Measurements from ENCODE around the gene NT5DC4. TPM values are rescaled to one million over a fixed set of nuclear protein-coding genes. Genes with fewer than 3 reads are reported as not detected.

NT5DC4 gene
- total RNA-seq, 1 experiment from 2014 or later = 0.22 TPM

GRCh38 chr2:112750560-112750843 lies 29.7 kb downstream of the NT5DC4 start:
- Histone ChIP-seq H2AFZ (ENCODE audit: low read depth, low read length, poor library complexity, severe bottlenecking) (no peak overlapping the region), H3K9me2 (ENCODE audit: insufficient read depth) (no peaks in the 10 kb centered on the region), H3K4me1 (ENCODE audit: control insufficient read depth in 1 of 2, insufficient read depth in 2 of 2, low read length in 2 of 2) (no peaks in the 10 kb centered on the region), H3K4me2 (ENCODE audit: low read length) (no peak overlapping the region), H3K4me3 (replicated peaks in 1 of 2; ENCODE audit: low read depth in 1 of 2, low read length in 2 of 2) (no peak overlapping the region), H3K36me3 (ENCODE audit: control insufficient read depth in 1 of 2, insufficient read depth in 2 of 2, low read length in 2 of 2) (peaks cover 25 to 30% of the 10 kb centered on the region in 2 experiments), H3K27me3 (ENCODE audit: insufficient read depth, low read length) (no peaks in the 10 kb centered on the region), H3K9me3 (ENCODE audit: control insufficient read depth in 1 of 2, insufficient read depth in 1 of 2, low read depth in 1 of 2, low read length in 2 of 2) (no peaks in the 10 kb centered on the region), H3K9ac (ENCODE audit: low read length) (no peak overlapping the region), H3K79me2 (ENCODE audit: insufficient read depth, low read length) (peaks cover 33% of the 10 kb centered on the region), H4K20me1 (ENCODE audit: insufficient read depth) (no peaks in the 10 kb centered on the region), H3K27ac (ENCODE audit: low read depth, low read length) (no peak overlapping the region)
- ChIA-PET CTCF (interaction anchor here (1.3 to 5.8 kb wide), 4 partner anchors 9 to 191 kb away, joined by 3 to 86 read pairs (median 32); no protein-coding TSS in a partner anchor), POLR2A (no interaction called here), RAD21 (ENCODE audit: low non-redundant PET in 1 of 2, low total read pairs in 2 of 2, uncharacterized antibody in 2 of 2, unreplicated experiment in 2 of 2) (interaction anchor here in 1 of 2 experiments (1.4 to 2.5 kb wide), 2 partner anchors 191 to 208 kb away, joined by 4 to 9 read pairs; no protein-coding TSS in a partner anchor)
- ATAC-seq (no peak), DNase-seq (ENCODE audit: low read depth, low spot score) (no peak)
- BruUV-seq (replicated peaks) = no TSS peak
- TF ChIP-seq FOSL1 (IDR thresholded peaks at IDR 0.05; ENCODE audit: low read depth) (no peak), EGR1 (IDR thresholded peaks at IDR 0.05; ENCODE audit: low read depth) (no peak), CTCF (IDR thresholded peaks at IDR 0.05 in 2 of 3, conservative IDR thresholded peaks at IDR 0.05 in 1 of 3; ENCODE audit: borderline replicate concordance in 1 of 3, insufficient read depth in 1 of 3, low read depth in 2 of 3, low read length in 2 of 3) (no peak), TCF7L2 (IDR thresholded peaks at IDR 0.05; ENCODE audit: borderline replicate concordance, extremely low read depth, insufficient read depth, insufficient read length) (no peak), EZH2 (IDR thresholded peaks at IDR 0.05) (no peak), SRF (IDR thresholded peaks at IDR 0.05; ENCODE audit: low read depth) (no peak), JUND (IDR thresholded peaks at IDR 0.05) (no peak), SP1 (IDR thresholded peaks at IDR 0.05; ENCODE audit: low read depth) (no peak), ZFX (IDR thresholded peaks at IDR 0.05) (no peak), ELF1 (IDR thresholded peaks at IDR 0.05; ENCODE audit: borderline replicate concordance, low read depth) (no peak), MAX (IDR thresholded peaks at IDR 0.05) (no peak), POLR2AphosphoS5 (IDR thresholded peaks at IDR 0.05; ENCODE audit: low read depth, low read length) (no peak), ZBTB33 (IDR thresholded peaks at IDR 0.05; ENCODE audit: extremely low read depth, insufficient replicate concordance, low read length) (no peak), ZNF274 (IDR thresholded peaks at IDR 0.05; ENCODE audit: low read depth, low read length) (no peak), CBX3 (IDR thresholded peaks at IDR 0.05; ENCODE audit: low read depth) (no peak)
- TF ChIP-seq, protein P1, sequence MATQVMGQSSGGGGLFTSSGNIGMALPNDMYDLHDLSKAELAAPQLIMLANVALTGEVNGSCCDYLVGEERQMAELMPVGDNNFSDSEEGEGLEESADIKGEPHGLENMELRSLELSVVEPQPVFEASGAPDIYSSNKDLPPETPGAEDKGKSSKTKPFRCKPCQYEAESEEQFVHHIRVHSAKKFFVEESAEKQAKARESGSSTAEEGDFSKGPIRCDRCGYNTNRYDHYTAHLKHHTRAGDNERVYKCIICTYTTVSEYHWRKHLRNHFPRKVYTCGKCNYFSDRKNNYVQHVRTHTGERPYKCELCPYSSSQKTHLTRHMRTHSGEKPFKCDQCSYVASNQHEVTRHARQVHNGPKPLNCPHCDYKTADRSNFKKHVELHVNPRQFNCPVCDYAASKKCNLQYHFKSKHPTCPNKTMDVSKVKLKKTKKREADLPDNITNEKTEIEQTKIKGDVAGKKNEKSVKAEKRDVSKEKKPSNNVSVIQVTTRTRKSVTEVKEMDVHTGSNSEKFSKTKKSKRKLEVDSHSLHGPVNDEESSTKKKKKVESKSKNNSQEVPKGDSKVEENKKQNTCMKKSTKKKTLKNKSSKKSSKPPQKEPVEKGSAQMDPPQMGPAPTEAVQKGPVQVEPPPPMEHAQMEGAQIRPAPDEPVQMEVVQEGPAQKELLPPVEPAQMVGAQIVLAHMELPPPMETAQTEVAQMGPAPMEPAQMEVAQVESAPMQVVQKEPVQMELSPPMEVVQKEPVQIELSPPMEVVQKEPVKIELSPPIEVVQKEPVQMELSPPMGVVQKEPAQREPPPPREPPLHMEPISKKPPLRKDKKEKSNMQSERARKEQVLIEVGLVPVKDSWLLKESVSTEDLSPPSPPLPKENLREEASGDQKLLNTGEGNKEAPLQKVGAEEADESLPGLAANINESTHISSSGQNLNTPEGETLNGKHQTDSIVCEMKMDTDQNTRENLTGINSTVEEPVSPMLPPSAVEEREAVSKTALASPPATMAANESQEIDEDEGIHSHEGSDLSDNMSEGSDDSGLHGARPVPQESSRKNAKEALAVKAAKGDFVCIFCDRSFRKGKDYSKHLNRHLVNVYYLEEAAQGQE (IDR thresholded peaks at IDR 0.05; ENCODE audit: low read depth) = no peak
- intact Hi-C loops (cut with micrococcal nuclease) = no loop called here
